Stimulated activated CD4-positive, alpha-beta T cell treated with anti-CD3 and anti-CD28 coated beads, Interleukin-1b, Interleukin-23, amount 100 ng/mL, for 1 hour (primary cell): ENCODE data around the gene RAI1.

Experiments
- DNase-seq, 2 donors: peaks; one replicate each; pipeline ENCODE4 v3.0.0-alpha.2; 2020; ENCODE audit warnings: low read depth in 2 of 2

The RAI1 gene

GRCh38 chr17:17784657-17785267 is 103.5 kb downstream of the RAI1 start:
- DNase-seq: no peak

- no peak for DNase-seq
Measured at GRCh38 chr17:17785407-17785806, 104.1 kb downstream of the RAI1 start.

GRCh38 chr17:17786998-17787397 is 105.7 kb downstream of the RAI1 start:
- DNase-seq: no peak

GRCh38 chr17:17787568-17787967 is 106.3 kb downstream of the RAI1 start:
- no peak for DNase-seq

GRCh38 chr17:17788967-17789366 is 107.7 kb downstream of the RAI1 start:
- DNase-seq: no peak

- DNase-seq: no peak
Measured at GRCh38 chr17:17789410-17789809, 108.2 kb downstream of the RAI1 start.

GRCh38 chr17:17789828-17790636 is 108.8 kb downstream of the RAI1 start:
- DNase-seq: no peak

- no peak for DNase-seq
Measured at GRCh38 chr17:17790637-17791464, 109.6 kb downstream of the RAI1 start.

GRCh38 chr17:17792037-17792550 is 110.8 kb downstream of the RAI1 start:
- no peak for DNase-seq

GRCh38 chr17:17792551-17793377 is 111.5 kb downstream of the RAI1 start:
- no peak for DNase-seq

GRCh38 chr17:17793378-17794214 is 112.3 kb downstream of the RAI1 start:
- no peak for DNase-seq

GRCh38 chr17:17794382-17794781 is 113.1 kb downstream of the RAI1 start:
- DNase-seq: no peak

- no peak for DNase-seq
Measured at GRCh38 chr17:17795296-17795695, 114.0 kb downstream of the RAI1 start.

GRCh38 chr17:17795946-17796786 is 114.9 kb downstream of the RAI1 start:
- DNase-seq: no peak

- DNase-seq: no peak
Measured at GRCh38 chr17:17796787-17797061, 115.5 kb downstream of the RAI1 start.

- no peak for DNase-seq
Measured at GRCh38 chr17:17797119-17797809, 116.0 kb downstream of the RAI1 start.

GRCh38 chr17:17798010-17798556 is 116.8 kb downstream of the RAI1 start:
- DNase-seq: no peak

GRCh38 chr17:17798573-17799255 is 117.5 kb downstream of the RAI1 start:
- no peak for DNase-seq
